ENCODE data around the gene ZC3H12A.
"Not testable (repeated sequence)": the region's sequence is repeated elsewhere in the genome, so short reads cannot be mapped to it uniquely, and the experiment has no call there.

Gene ZC3H12A

GRCh38 chr1:37498872-37499617, 24.7 kb downstream of the ZC3H12A start:
- no peak for DNase-seq (ENCODE audit: low read depth in 1 of 2, low spot score in 1 of 2)

DNA sequence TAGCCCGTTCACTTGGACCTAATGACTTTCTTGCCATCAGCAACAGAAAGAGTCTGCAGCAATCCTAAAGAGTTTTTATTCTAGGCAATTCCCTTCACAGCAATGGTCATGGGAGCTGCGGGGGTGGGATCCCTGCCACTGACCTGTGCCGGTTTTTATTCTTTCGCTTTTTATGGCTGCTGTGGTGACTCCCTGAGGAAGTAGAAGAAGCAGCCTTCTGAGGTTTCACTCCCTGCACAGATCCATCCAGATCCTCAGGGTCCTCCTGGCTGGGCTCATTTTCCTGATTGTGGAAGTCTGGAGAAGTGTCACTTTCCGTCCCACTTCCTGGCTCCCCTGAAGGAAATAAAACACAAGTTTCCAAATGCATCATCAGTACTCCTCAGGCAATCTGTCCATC, 27.3 kb downstream of the ZC3H12A start:
- DNase-seq (ENCODE audit: low read depth in 1 of 2, low spot score in 1 of 2) = no peak

DNA sequence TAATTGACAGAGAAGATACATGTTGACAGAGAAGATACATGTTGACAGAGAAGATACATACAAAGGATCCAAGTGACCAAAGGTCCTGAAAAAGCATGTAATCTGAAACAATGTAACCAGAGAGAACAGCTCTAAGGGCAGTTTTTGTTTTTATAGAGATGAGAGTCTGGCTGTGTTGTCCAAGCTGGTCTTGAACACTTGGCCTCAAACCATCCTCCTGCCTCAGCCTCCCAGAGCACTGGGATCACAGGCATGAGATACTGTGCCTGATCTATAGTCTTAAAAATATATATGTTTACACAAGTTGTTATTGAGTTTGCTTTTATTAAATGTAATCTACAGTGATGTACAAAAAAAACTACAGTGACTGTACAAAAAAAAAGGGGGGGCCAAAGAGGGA, 27.7 kb downstream of the ZC3H12A start:
- no peak for DNase-seq (ENCODE audit: low read depth in 1 of 2, low spot score in 1 of 2)

DNA sequence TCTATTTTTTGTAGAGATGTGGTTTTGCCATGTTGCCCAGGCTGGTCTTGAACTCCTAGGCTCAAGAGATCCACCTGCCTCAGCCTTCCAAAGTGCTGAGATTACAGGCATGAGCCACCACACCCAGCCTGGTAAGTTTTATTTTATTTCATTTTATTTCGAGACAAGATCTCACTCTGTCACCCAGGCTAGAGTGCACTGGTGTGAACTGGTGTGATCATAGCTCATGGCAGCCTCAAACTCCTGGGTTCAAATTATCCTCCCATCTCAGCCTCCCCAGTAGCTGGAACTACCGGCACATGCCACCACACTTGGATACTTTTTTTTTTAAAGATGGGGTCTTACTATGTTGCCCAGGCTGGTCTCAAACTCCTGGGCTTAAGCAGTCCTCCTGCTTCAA, 28.4 kb downstream of the ZC3H12A start:
- not testable (repeated sequence) for DNase-seq (ENCODE audit: low read depth in 1 of 2, low spot score in 1 of 2)

DNA sequence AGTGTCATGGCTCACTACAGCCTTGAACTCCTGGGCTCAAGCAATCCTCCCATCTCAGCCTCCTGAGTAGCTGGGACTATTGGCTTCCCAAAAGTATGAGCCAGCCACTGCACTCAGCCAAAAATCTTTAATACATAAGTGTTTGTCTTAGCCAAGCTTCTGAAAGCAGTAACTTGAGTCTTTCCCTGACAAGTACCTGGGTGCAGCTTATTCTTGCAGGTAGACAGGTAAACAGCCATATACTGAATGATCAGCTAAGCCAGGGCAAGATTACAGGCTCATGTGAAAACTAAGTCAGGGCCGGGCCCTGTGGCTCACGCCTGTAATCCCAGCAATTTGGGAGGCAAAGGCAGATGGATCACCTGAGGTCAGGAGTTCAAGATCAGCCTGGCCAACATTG, 32.4 kb downstream of the ZC3H12A start:
- DNase-seq (ENCODE audit: low read depth in 1 of 2, low spot score in 1 of 2) = no peak

DNA sequence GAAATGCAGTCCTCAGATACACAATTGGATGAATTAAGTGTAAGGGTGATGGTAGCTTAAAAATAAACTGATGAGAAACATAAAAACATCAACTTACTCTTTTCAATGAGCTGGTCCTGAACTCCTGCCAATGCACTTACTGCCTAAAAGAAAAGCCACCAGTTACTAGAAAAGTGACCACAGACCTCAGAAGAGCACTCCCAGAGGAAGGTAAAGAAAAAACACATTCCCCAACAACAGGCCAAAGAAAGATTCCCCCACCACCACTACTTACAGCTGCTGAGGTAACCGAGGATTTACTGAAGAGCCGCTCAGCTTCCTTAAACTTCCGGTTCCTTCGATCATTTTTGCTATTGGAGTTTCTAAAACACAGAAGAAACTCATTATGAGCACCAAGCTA, 34.8 kb downstream of the ZC3H12A start:
- DNase-seq (ENCODE audit: low read depth in 1 of 2, low spot score in 1 of 2) = no peak

DNA sequence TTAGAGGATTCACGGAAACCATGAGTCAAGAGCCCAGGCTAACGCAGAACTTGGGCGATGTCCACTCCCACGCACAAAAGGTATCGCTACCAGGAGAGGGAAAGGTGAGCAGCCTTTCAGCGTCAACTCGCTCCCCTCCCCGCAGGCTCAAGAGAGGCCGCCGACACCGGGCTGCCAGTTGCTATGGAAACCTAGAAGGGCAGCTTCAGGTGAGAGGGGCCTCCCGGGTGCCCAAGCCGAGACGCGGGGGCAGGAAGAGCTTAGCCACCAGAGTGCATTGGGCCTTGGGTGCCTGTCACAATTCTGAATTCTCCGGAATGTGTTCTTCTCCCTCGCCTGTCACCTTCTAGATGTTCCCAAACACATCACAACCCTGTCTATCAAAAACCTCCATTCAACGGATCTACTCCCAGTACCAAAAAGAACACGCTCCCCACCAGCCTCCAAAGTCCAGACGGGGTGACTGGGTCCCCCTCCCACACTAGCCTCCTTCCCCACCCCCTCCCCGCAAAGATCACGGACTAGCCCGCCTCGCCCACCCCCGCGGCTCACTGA, 39.5 kb downstream of the ZC3H12A start:
- DNase-seq (ENCODE audit: low read depth in 1 of 2, low spot score in 1 of 2) = peak in 1 of 2 donors; percentile 50

DNA sequence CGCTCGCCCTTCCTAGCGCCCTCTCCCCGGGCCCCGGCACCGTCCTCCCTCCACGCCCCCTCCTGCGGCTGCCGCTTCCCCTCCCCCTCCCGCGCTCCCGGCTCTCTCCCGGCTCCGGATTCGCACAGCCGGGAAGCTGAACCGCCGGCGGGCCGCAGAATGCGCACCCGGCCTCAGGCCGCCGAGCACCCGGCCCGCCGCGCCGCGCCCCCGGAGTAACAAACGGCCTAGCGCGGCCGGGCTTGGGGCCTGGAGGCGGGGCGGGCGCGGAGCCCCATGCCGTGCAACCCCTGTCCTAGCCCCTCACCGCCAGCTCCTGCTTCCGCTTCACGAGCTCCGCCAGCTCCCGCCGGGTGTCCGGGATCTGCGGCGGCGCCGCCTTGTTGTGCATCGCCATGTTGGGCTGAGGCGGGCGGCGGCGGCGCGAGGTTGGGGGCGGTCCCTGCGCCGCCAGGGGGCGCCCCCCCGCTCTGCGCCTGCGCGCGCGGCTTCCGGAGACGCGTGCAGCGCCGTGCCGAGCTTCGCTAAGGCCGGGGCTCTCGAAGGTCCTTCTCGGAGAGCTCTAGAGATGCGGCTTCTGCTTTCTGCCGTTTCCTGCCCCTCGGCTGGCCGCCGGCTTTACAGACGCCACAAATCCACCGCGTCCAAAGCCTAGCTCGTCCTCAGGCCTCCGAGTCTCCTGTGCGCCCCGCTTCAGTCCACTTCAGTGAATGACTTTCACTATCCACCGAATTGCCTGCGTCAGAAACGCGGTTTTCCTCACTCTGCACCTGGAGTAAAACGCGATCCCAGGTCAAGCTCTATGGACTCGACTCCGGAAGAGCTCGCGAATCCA, 40.2 kb downstream of the ZC3H12A start, which contains the start of gene MEAF6:
Gene MEAF6, minus strand, starts transcription at position 417 of the 835 bp plus-strand sequence. Its CDS starts 20 bp downstream, at position 397.
- DNase-seq (ENCODE audit: low read depth in 1 of 2, low spot score in 1 of 2) = peak; percentile 64 to 81

DNA sequence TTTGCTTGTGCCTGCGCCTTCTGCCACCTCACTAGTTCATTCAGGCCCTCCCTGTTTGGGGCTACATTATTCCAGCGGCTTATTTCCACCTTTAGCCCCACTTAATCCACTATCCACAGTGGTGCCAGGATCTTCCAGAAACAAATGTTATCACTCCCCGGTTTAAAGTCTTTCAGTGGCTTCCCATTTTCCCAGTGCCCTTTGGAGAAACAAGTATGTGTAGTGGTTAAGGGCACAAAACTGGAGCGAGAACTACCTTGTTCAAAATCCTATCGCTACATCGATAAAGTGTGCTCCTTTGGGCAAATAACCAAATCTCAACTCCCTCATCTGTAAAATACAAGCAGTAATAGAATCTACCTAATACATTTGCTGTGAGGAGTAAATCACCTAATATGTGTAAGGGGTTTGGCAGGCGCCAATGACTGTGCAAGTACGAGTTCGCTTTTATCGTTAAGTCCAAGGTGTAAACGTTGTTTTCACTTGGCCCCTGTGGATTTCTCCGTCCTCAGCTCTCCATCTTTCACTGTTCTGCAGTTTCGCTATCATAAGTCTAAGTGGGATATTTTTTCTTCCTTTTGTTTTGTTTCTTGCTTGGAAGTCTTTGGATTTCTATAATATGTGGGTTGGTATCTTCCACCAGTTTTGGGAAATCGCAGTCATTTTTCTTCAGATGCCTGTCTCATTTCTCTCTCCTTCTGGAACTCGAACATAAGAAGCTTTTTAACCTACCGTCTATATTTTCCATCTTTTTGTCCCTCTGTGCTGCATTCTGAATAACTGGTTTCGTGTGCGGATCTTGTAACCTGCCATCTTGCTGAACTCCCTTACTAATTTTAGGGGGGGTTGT, 41.0 kb downstream of the ZC3H12A start:
- DNase-seq (ENCODE audit: low read depth in 1 of 2, low spot score in 1 of 2) = no peak

GRCh38 chr1:37517569-37517968, 43.2 kb downstream of the ZC3H12A start:
- no peak for DNase-seq (ENCODE audit: low read depth in 1 of 2, low spot score in 1 of 2)

- not testable (repeated sequence) for DNase-seq (ENCODE audit: low read depth in 1 of 2, low spot score in 1 of 2)
Measured at GRCh38 chr1:37518241-37518640, 43.9 kb downstream of the ZC3H12A start.

DNA sequence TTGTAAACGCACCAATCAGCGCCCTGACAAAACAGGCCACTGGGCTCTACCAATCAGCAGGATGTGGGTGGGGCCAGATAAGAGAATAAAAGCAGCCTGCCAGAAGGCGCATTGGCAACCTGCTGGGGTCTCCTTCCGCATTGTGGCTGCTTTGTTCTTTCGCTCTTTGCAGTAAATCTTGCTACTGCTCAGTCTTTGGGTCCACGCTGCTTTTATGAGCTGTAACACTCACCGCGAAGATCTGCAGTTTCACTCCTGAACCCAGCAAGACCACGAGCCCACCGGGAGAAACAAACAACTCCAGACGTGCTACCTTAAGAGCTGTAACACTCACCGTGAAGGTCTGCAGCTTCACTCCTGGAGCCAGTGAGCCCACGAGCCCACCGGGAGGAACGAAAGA, 44.5 kb downstream of the ZC3H12A start:
- DNase-seq (ENCODE audit: low read depth in 1 of 2, low spot score in 1 of 2) = peak in 1 of 2 donors; percentile 4

GRCh38 chr1:37519613-37520012, 45.2 kb downstream of the ZC3H12A start:
- no peak for DNase-seq (ENCODE audit: low read depth in 1 of 2, low spot score in 1 of 2)

DNA sequence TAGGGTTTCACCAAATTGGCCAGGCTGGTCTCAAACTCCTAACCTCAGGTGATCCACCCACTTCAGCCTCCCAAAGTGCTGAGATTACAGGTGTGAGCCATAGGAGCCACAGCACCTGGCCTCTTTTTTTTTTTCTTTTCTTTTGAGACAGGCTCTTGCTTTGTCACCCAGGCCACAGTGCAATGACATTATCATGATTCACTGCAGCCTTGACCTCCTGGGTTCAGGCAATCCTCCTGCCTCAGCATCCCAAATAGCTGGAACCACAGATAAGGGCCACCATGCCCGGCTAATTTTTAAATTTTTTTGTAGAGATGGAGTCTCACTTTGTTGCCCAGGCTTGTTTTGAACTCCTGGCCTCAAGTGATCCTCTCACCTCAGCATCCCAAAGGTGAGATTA, 55.5 kb downstream of the ZC3H12A start:
- not testable (repeated sequence) for DNase-seq (ENCODE audit: low read depth in 1 of 2, low spot score in 1 of 2)

- not testable (repeated sequence) for DNase-seq (ENCODE audit: low read depth in 1 of 2, low spot score in 1 of 2)
Measured at GRCh38 chr1:37532418-37533156, 58.2 kb downstream of the ZC3H12A start.

DNA sequence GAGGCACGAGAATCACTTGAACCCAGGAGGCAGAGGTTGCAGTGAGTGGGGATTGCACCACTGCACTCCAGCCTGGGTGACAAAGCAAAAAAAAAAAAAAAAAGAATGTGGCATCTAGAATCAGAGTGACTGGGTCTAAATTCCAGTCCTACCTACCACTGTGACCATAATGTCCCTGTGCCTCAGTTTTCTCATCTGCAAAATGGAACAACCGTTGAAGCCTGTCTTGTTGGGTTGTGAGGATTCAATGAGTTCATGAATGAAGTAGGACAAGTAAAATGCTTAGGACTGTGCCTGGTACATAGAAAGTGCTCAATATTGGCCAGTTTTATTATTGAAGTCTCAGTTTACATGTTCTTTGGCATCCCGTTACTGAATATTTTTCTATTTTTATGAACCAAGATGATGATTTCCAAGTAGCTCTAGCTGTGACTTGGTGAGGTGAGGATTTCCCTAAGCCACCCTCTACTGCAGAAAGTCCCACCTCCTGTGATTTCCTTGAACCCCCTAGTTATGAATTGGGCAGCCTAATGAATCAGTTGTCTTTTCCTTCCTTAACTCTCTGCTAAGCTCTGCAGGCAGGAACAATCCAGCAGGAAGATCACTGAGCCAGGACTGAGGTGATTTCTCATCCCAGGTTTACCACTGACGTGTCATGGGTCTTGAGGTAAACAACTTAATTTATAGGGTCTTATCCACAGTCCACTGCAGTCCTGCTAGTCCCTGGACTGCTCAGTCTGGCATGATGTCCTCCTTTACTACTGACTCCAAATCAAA, 59.1 kb downstream of the ZC3H12A start:
- DNase-seq (ENCODE audit: low read depth in 1 of 2, low spot score in 1 of 2) = no peak

Measured in activated T-helper 1 cell treated with anti-CD3 and anti-CD28 coated beads, Interleukin-2, amount 50 U/mL, for 16 hours (primary cell).